ENCODE data around the gene SERPINA9.
A peak's percentile ranks its signal among the peaks of the same experiment; 100 is the strongest.

SERPINA9 gene

GRCh38 chr14:94441531-94442205 is 34.3 kb downstream of the SERPINA9 start:
- H2AFZ ChIP-seq (ENCODE audit: low read depth, low read length, severe bottlenecking), result no peak overlapping the region
- no peak overlapping the region for H3K9ac ChIP-seq (ENCODE audit: low read length)
- H3K79me2 ChIP-seq (ENCODE audit: insufficient read depth, low read length), result no peaks in the 10 kb centered on the region
- H3K27me3 ChIP-seq (ENCODE audit: low read length), result no peaks in the 10 kb centered on the region
- H3K4me2 ChIP-seq (ENCODE audit: low read depth, low read length, poor library complexity, severe bottlenecking), result no peak overlapping the region
- no peak overlapping the region for H3K27ac ChIP-seq (ENCODE audit: low read depth, low read length)
- H3K36me3 ChIP-seq (ENCODE audit: low read length), result no peaks in the 10 kb centered on the region
- TF ChIP-seq EZH2phosphoT487 (conservative IDR thresholded peaks at IDR 0.05; ENCODE audit: low read length), result no peak
- H3K9me2 ChIP-seq (replicated peaks; ENCODE audit: insufficient read depth, low read length), result no peaks in the 10 kb centered on the region
- H3K9me3 ChIP-seq (ENCODE audit: insufficient read depth, low read length), result no peaks in the 10 kb centered on the region
- no peaks in the 10 kb centered on the region for H3F3A ChIP-seq (ENCODE audit: insufficient read depth)
- no peaks in the 10 kb centered on the region for H4K20me1 ChIP-seq (ENCODE audit: low read depth, low read length)
- H3K4me3 ChIP-seq (ENCODE audit: insufficient read depth, low read length, poor library complexity, severe bottlenecking), result no peak overlapping the region

GRCh38 chr14:94441130-94441529 is 34.9 kb downstream of the SERPINA9 start:
- Histone ChIP-seq H3K4me3 (ENCODE audit: insufficient read depth, low read length, poor library complexity, severe bottlenecking) (no peak overlapping the region), H3K79me2 (ENCODE audit: insufficient read depth, low read length) (no peaks in the 10 kb centered on the region), H3F3A (ENCODE audit: insufficient read depth) (no peaks in the 10 kb centered on the region), H3K9me3 (ENCODE audit: insufficient read depth, low read length) (no peaks in the 10 kb centered on the region), H2AFZ (ENCODE audit: low read depth, low read length, severe bottlenecking) (no peak overlapping the region), H3K36me3 (ENCODE audit: low read length) (no peaks in the 10 kb centered on the region), H3K9me2 (replicated peaks; ENCODE audit: insufficient read depth, low read length) (no peaks in the 10 kb centered on the region), H3K27me3 (ENCODE audit: low read length) (no peaks in the 10 kb centered on the region), H3K9ac (ENCODE audit: low read length) (no peak overlapping the region), H4K20me1 (ENCODE audit: low read depth, low read length) (no peaks in the 10 kb centered on the region), H3K4me2 (ENCODE audit: low read depth, low read length, poor library complexity, severe bottlenecking) (no peak overlapping the region), H3K27ac (ENCODE audit: low read depth, low read length) (no peak overlapping the region)
- TF ChIP-seq CTCF (IDR thresholded peaks at IDR 0.05; ENCODE audit: insufficient read depth, low read length, poor library complexity, severe bottlenecking) (no peak), EZH2phosphoT487 (conservative IDR thresholded peaks at IDR 0.05; ENCODE audit: low read length) (no peak)

GRCh38 chr14:94439453-94440057 is 36.4 kb downstream of the SERPINA9 start:
- Histone ChIP-seq H3F3A (ENCODE audit: insufficient read depth) (no peaks in the 10 kb centered on the region), H3K36me3 (ENCODE audit: low read length) (no peaks in the 10 kb centered on the region), H4K20me1 (ENCODE audit: low read depth, low read length) (no peaks in the 10 kb centered on the region), H2AFZ (ENCODE audit: low read depth, low read length, severe bottlenecking) (no peak overlapping the region), H3K4me2 (ENCODE audit: low read depth, low read length, poor library complexity, severe bottlenecking) (no peak overlapping the region), H3K79me2 (ENCODE audit: insufficient read depth, low read length) (no peaks in the 10 kb centered on the region), H3K27me3 (ENCODE audit: low read length) (no peaks in the 10 kb centered on the region), H3K4me3 (ENCODE audit: insufficient read depth, low read length, poor library complexity, severe bottlenecking) (no peak overlapping the region), H3K9ac (ENCODE audit: low read length) (no peak overlapping the region), H3K9me2 (replicated peaks; ENCODE audit: insufficient read depth, low read length) (no peaks in the 10 kb centered on the region), H3K9me3 (ENCODE audit: insufficient read depth, low read length) (no peaks in the 10 kb centered on the region), H3K27ac (ENCODE audit: low read depth, low read length) (no peak overlapping the region)
- peak; percentile 11 for TF ChIP-seq CTCF (IDR thresholded peaks at IDR 0.05; ENCODE audit: insufficient read depth, low read length, poor library complexity, severe bottlenecking)
- no peak for TF ChIP-seq EZH2phosphoT487 (conservative IDR thresholded peaks at IDR 0.05; ENCODE audit: low read length)

GRCh38 chr14:94428610-94429009 is 47.4 kb downstream of the SERPINA9 start:
- no peak overlapping the region for H3K4me3 ChIP-seq (ENCODE audit: insufficient read depth, low read length, poor library complexity, severe bottlenecking)
- no peaks in the 10 kb centered on the region for H3K36me3 ChIP-seq (ENCODE audit: low read length)
- no peaks in the 10 kb centered on the region for H4K20me1 ChIP-seq (ENCODE audit: low read depth, low read length)
- no peaks in the 10 kb centered on the region for H3K9me3 ChIP-seq (ENCODE audit: insufficient read depth, low read length)
- no peaks in the 10 kb centered on the region for H3K9me2 ChIP-seq (replicated peaks; ENCODE audit: insufficient read depth, low read length)
- no peak overlapping the region for H3K27ac ChIP-seq (ENCODE audit: low read depth, low read length)
- no peak overlapping the region for H3K9ac ChIP-seq (ENCODE audit: low read length)
- H3F3A ChIP-seq (ENCODE audit: insufficient read depth), result no peaks in the 10 kb centered on the region
- no peaks in the 10 kb centered on the region for H3K27me3 ChIP-seq (ENCODE audit: low read length)
- TF ChIP-seq EZH2phosphoT487 (conservative IDR thresholded peaks at IDR 0.05; ENCODE audit: low read length), result no peak
- no peak for TF ChIP-seq CTCF (IDR thresholded peaks at IDR 0.05; ENCODE audit: insufficient read depth, low read length, poor library complexity, severe bottlenecking)
- no peak overlapping the region for H3K4me2 ChIP-seq (ENCODE audit: low read depth, low read length, poor library complexity, severe bottlenecking)
- no peaks in the 10 kb centered on the region for H3K79me2 ChIP-seq (ENCODE audit: insufficient read depth, low read length)
- no peak overlapping the region for H2AFZ ChIP-seq (ENCODE audit: low read depth, low read length, severe bottlenecking)

All from SU-DHL-6 (cell line).